SK-N-SH (cell line): Measurements from ENCODE around the gene RALGDS. TPM values are rescaled to one million over a fixed set of nuclear protein-coding genes. Genes with fewer than 3 reads are reported as not detected.
A peak's percentile ranks its signal among the peaks of the same experiment; 100 is the strongest.

Experiments
- CTCF ChIA-PET: fragments of 300-600, 350-600 bp; formaldehyde crosslinking; extraction: SDS; loops from one replicate; lab custom pipeline; 2021; lab: Yijun Ruan, JAX
- POLR2A ChIA-PET: fragments of 350-600 bp; sonication (Branson Sonifier 250); formaldehyde crosslinking; extraction: SDS; loops from one replicate; lab custom pipeline; 2020; ENCODE audit warnings: antibody characterized with exemption, inconsistent platforms; lab: Yijun Ruan, JAX
- DNase-seq: peaks from one replicate; pipeline ENCODE4 v3.0.0; 2012
- H2AFZ ChIP-seq: fragments of 200-600 bp; sonication (generic); 2 replicates; pipeline ENCODE4 v1.8.1; 2016; ENCODE audit warnings: antibody characterized with exemption, mild to moderate bottlenecking, low read depth
- H3F3A ChIP-seq: fragments of 200-600 bp; sonication (generic); replicated peaks from 2 replicates; pipeline ENCODE3; 2016; ENCODE audit warnings: antibody characterized with exemption, mild to moderate bottlenecking; ENCODE audit not compliant: insufficient read depth
- H3K27ac ChIP-seq, 2 experiments: fragments of 200-500 bp in 1 of 2; fragments of 200-600 bp in 1 of 2; sonication (Bioruptor generic) in 1 of 2; sonication (generic), shearing (Covaris generic) in 1 of 2; 2 replicates each; pipeline versions ENCODE4 v1.5.1 to v1.6.1; 2014 to 2016; ENCODE audit warnings: low read depth in 2 of 2, inconsistent platforms in 1 of 2, low read length in 1 of 2, mild to moderate bottlenecking in 1 of 2, mixed read lengths in 1 of 2
- H3K27me3 ChIP-seq: fragments of 200-600 bp; sonication (generic), shearing (Covaris generic); 2 replicates; pipeline ENCODE4 v1.6.1; 2016; ENCODE audit warnings: mixed run types; ENCODE audit not compliant: insufficient read depth
- H3K36me3 ChIP-seq, 2 experiments: fragments of 200-500 bp in 1 of 2; fragments of 200-600 bp in 1 of 2; sonication (Bioruptor generic) in 1 of 2; sonication (generic) in 1 of 2; replicated peaks in 1 of 2; 2 replicates each; pipeline versions ENCODE3 to v1.5.1; 2014 to 2016; ENCODE audit warnings: low read length in 1 of 2, mild to moderate bottlenecking in 1 of 2; ENCODE audit not compliant: insufficient read depth in 2 of 2, control insufficient read depth in 1 of 2
- H3K4me1 ChIP-seq, 2 experiments: fragments of 200-500 bp in 1 of 2; fragments of 200-600 bp in 1 of 2; sonication (Bioruptor generic) in 1 of 2; sonication (generic), shearing (Covaris generic) in 1 of 2; 2 replicates each; pipeline versions ENCODE4 v1.5.1 to v1.6.1; 2014 to 2016; ENCODE audit warnings: low read depth in 1 of 2, low read length in 1 of 2, mixed run types in 1 of 2; ENCODE audit not compliant: insufficient read depth in 2 of 2, control insufficient read depth in 1 of 2
- H3K4me2 ChIP-seq: fragments of 200-600 bp; sonication (generic), shearing (Covaris generic); 2 replicates; pipeline ENCODE4 v1.6.1; 2017; ENCODE audit warnings: mixed run types
- H3K4me3 ChIP-seq, 2 experiments: fragments of 200-500 bp in 1 of 2; fragments of 200-600 bp in 1 of 2; sonication (Bioruptor generic) in 1 of 2; sonication (generic), shearing (Covaris generic) in 1 of 2; 2 replicates each; pipeline versions ENCODE4 v1.5.1 to v1.8.1; 2014 to 2016; ENCODE audit warnings: low read depth in 2 of 2, inconsistent platforms in 1 of 2, low read length in 1 of 2, mild to moderate bottlenecking in 1 of 2, mixed read lengths in 1 of 2, moderate library complexity in 1 of 2
- H3K79me2 ChIP-seq: fragments of 200-600 bp; sonication (generic); 2 replicates; pipeline ENCODE4 v1.8.1; 2017; ENCODE audit warnings: mild to moderate bottlenecking; ENCODE audit not compliant: insufficient read depth
- H3K9ac ChIP-seq: fragments of 200-600 bp; sonication (generic); 2 replicates; pipeline ENCODE4 v1.6.1; 2017; ENCODE audit warnings: mixed run types
- H3K9me2 ChIP-seq: fragments of 200-600 bp; sonication (generic); 2 replicates; pipeline ENCODE4 v1.6.1; 2017; ENCODE audit warnings: mixed run types
- H3K9me3 ChIP-seq: fragments of 200-600 bp; sonication (generic); 2 replicates; pipeline ENCODE4 v1.6.1; 2017; ENCODE audit warnings: mixed run types, mild to moderate bottlenecking, moderate library complexity
- H4K20me1 ChIP-seq: fragments of 200-600 bp; sonication (generic); 2 replicates; pipeline ENCODE4 v1.6.1; 2017; ENCODE audit warnings: mild to moderate bottlenecking, mixed run types; ENCODE audit not compliant: insufficient read depth
- CTCF ChIP-seq: fragments of 200-600 bp; sonication (generic); IDR thresholded peaks from 2 replicates; pipeline ENCODE4 v1.6.1; 2017; ENCODE audit warnings: antibody characterized with exemption, mild to moderate bottlenecking, moderate library complexity
- EP300 ChIP-seq, 2 experiments: IDR thresholded peaks; 2 replicates each; pipeline versions ENCODE4 v1.4.0 to v1.6.1; 2012; ENCODE audit warnings: borderline replicate concordance in 1 of 2, low read depth in 1 of 2, low read length in 1 of 2
- FOSL2 ChIP-seq: IDR thresholded peaks from 2 replicates; pipeline ENCODE4 v1.4.0; 2012; ENCODE audit warnings: low read depth, mild to moderate bottlenecking, moderate library complexity, borderline replicate concordance
- GABPA ChIP-seq: IDR thresholded peaks from 2 replicates; pipeline ENCODE4 v1.4.0; 2012; ENCODE audit warnings: low read depth, mild to moderate bottlenecking
- GATA2 ChIP-seq: sonication (generic); formaldehyde crosslinking; IDR thresholded peaks from 2 replicates; pipeline ENCODE4 v1.5.0; 2020; ENCODE audit warnings: mild to moderate bottlenecking, missing genetic modification reagents
- NFIC ChIP-seq: IDR thresholded peaks from 2 replicates; pipeline ENCODE4 v1.4.0; 2012; ENCODE audit warnings: borderline replicate concordance
- NRF1 ChIP-seq: IDR thresholded peaks from 2 replicates; pipeline ENCODE4 v1.6.1; 2012; ENCODE audit warnings: low read depth, mild to moderate bottlenecking, low read length
- PBX3 ChIP-seq: IDR thresholded peaks from 2 replicates; pipeline ENCODE4; 2012
- POLR2AphosphoS5 ChIP-seq: IDR thresholded peaks from 2 replicates; pipeline ENCODE4 v1.6.1; 2012; ENCODE audit warnings: low read depth, low read length
- RAD21 ChIP-seq: IDR thresholded peaks from 2 replicates; pipeline ENCODE4 v1.6.1; 2012; ENCODE audit warnings: mild to moderate bottlenecking, low read length
- RFX5 ChIP-seq: IDR thresholded peaks from 2 replicates; pipeline ENCODE4 v1.6.1; 2012; ENCODE audit warnings: mild to moderate bottlenecking, improper control_type of control experiment, low read length
- SIN3A ChIP-seq: IDR thresholded peaks from 2 replicates; pipeline ENCODE4 v1.6.1; 2012; ENCODE audit warnings: low read depth, mild to moderate bottlenecking, low read length, moderate library complexity, borderline replicate concordance
- SMC3 ChIP-seq: IDR thresholded peaks from 2 replicates; pipeline ENCODE4 v1.6.1; 2012; ENCODE audit warnings: low read depth, low read length, improper control_type of control experiment
- TAF1 ChIP-seq: IDR thresholded peaks from 2 replicates; pipeline ENCODE4 v1.6.1; 2012; ENCODE audit warnings: low read depth, mild to moderate bottlenecking, low read length, moderate library complexity, borderline replicate concordance
- TCF12 ChIP-seq: IDR thresholded peaks from 2 replicates; pipeline ENCODE4 v1.4.0; 2012
- TEAD4 ChIP-seq: IDR thresholded peaks from 2 replicates; pipeline ENCODE4 v1.4.0; 2012; ENCODE audit warnings: mild to moderate bottlenecking, borderline replicate concordance; ENCODE audit not compliant: insufficient read depth
- YY1 ChIP-seq: IDR thresholded peaks from 2 replicates; pipeline ENCODE4 v1.4.0; 2012; ENCODE audit warnings: low read depth, mild to moderate bottlenecking
- ZBTB33 ChIP-seq: IDR thresholded peaks from 2 replicates; pipeline ENCODE4 v1.4.0; 2012; ENCODE audit warnings: low read depth, borderline replicate concordance
- WGBS: methylation state at CpG from one replicate; pipeline ENCODE4 v1.1.6; 2017; ENCODE audit warnings: low lambda C conversion rate; 5-methylcytosine and 5-hydroxymethylcytosine counted together
- polyA plus RNA-seq, 3 experiments: library from polyadenylated mRNA; depleted of rRNA; stranded (reverse); fragments of >200 nt; gene quantifications; 2 replicates each; pipeline ENCODE4 v1.2.3, GENCODE V29; 2012
- TF ChIP-seq, protein P1 (sequence below): fragments of 150-350 bp; IDR thresholded peaks from 2 replicates; pipeline ENCODE4 v1.6.1; 2017; ENCODE audit warnings: antibody characterized with exemption, low read length, low read depth, borderline replicate concordance

The RALGDS gene
- polyA plus RNA-seq, 1 of the 3 experiments (the other 2 are of a cell fraction): 64.7 TPM

DNA sequence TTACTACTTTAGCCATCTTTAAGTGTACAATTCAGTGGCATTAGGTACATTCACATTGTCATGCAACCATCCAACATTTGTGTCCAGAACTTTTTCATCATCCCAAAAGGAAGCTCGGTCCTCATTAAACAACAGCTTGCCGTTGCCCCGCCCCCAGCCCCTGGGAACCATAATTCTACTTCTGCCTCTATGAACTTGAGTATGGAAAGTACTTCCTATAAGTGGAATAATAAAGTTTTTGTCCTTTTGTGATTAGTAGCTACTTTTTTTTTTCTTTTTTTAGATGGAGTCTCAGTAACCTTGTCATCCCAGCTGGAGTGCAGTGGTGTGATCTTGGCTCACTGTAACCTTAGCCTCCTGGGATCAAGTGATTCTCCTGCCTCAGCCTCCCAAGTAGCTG, 37.7 kb upstream of the RALGDS start:
- Histone ChIP-seq H3K79me2 (no peaks in the 10 kb centered on the region), H3K27ac (no peak overlapping the region), H2AFZ (no peak overlapping the region), H3K27me3 (no peaks in the 10 kb centered on the region), H3K9me2 (no peaks in the 10 kb centered on the region), H3K36me3 (no peaks in the 10 kb centered on the region), H3K9me3 (no peaks in the 10 kb centered on the region), H3K4me3 (no peak overlapping the region), H4K20me1 (no peaks in the 10 kb centered on the region), H3K4me2 (no peak overlapping the region), H3K9ac (no peak overlapping the region), H3K4me1 (no peaks in the 10 kb centered on the region; a peak in 1 of 4 replicates), H3F3A (no peaks in the 10 kb centered on the region)
- no peak for DNase-seq
- ChIA-PET CTCF (interaction anchor here (0.9 to 5.0 kb wide), 5 partner anchors 9 to 171 kb away, joined by 3 to 42 read pairs (median 4); no protein-coding TSS in a partner anchor), POLR2A (interaction anchor here (0.7 kb wide), 1 partner anchor 40 kb away, joined by 3 read pairs; no protein-coding TSS in a partner anchor)
- TF ChIP-seq GATA2 (CRISPR knock-in tag) (no peak), RAD21 (no peak), POLR2AphosphoS5 (no peak), YY1 (no peak), FOSL2 (no peak), TAF1 (no peak), NRF1 (no peak), RFX5 (no peak), NFIC (no peak), CTCF (no peak), SMC3 (no peak), SIN3A (no peak), PBX3 (no peak)
- 89% methylated on average over 3 of the region's 3 CpGs for WGBS

DNA sequence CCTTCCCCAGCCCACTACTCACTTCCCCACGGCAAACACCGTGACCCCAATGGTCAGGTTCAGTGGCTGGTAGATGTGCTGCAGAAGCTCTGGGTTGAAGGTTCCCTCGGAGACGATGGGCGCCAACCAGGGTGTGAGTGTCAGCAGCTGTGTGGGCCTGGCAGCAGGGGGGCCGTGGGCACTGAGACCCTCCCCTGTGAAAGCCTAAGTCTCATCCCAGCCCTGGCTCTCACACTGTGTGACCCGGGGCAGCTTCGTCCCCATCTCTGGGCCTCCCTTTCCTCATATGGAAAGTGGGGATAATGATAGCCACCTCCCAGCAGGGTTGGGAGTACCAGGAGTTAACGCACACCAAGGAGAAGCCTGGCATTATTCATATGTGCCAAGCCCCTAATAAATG, 34.1 kb upstream of the RALGDS start:
- no peak overlapping the region for H3K4me3 ChIP-seq
- no peaks in the 10 kb centered on the region for H3F3A ChIP-seq
- ChIA-PET POLR2A (no interaction called here), CTCF (interaction anchor here (0.7 to 2.9 kb wide), 6 partner anchors 11 to 133 kb away, joined by 3 to 12 read pairs (median 4); no protein-coding TSS in a partner anchor)
- H3K4me2 ChIP-seq: no peak overlapping the region
- H3K9ac ChIP-seq: no peak overlapping the region
- no peak for TF ChIP-seq SMC3
- TF ChIP-seq YY1: no peak
- TF ChIP-seq FOSL2: no peak
- TF ChIP-seq TCF12: no peak
- no peak for TF ChIP-seq GABPA
- TF ChIP-seq, protein P1, sequence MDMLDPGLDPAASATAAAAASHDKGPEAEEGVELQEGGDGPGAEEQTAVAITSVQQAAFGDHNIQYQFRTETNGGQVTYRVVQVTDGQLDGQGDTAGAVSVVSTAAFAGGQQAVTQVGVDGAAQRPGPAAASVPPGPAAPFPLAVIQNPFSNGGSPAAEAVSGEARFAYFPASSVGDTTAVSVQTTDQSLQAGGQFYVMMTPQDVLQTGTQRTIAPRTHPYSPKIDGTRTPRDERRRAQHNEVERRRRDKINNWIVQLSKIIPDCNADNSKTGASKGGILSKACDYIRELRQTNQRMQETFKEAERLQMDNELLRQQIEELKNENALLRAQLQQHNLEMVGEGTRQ: no peak
- no peak for TF ChIP-seq RFX5
- no peak for TF ChIP-seq TEAD4
- no peak for TF ChIP-seq RAD21
- no peak for TF ChIP-seq SIN3A
- TF ChIP-seq ZBTB33: no peak
- no peak for TF ChIP-seq EP300 (IDR thresholded peaks at IDR 0.05; ENCODE audit: borderline replicate concordance in 1 of 2, low read depth in 1 of 2, low read length in 1 of 2)
- no peak for TF ChIP-seq NRF1
- H3K27me3 ChIP-seq: no peaks in the 10 kb centered on the region
- H2AFZ ChIP-seq: no peak overlapping the region
- peak; percentile 5 for DNase-seq
- no peak overlapping the region for H3K27ac ChIP-seq
- no peaks in the 10 kb centered on the region for H3K4me1 ChIP-seq
- H3K36me3 ChIP-seq: no peaks in the 10 kb centered on the region
- 78% methylated on average over 5 of the region's 9 CpGs for WGBS
- H3K9me2 ChIP-seq: no peaks in the 10 kb centered on the region
- H3K79me2 ChIP-seq: no peaks in the 10 kb centered on the region
- H4K20me1 ChIP-seq: no peaks in the 10 kb centered on the region
- no peaks in the 10 kb centered on the region for H3K9me3 ChIP-seq
